IPS DF 19.7 (cell line): ENCODE measurements around the gene FFAR3.
A peak's percentile ranks its signal among the peaks of the same experiment; 100 is the strongest.
"Not testable (repeated sequence)": the region's sequence is repeated elsewhere in the genome, so short reads cannot be mapped to it uniquely, and the experiment has no call there.

Experiments
- DNase-seq: peaks from one replicate; pipeline ENCODE4 v3.0.0-alpha.2; 2013; ENCODE audit warnings: low read depth, low spot score

The FFAR3 gene

GRCh38 chr19:35350591-35350990 lies 7.7 kb upstream of the FFAR3 start:
- no peak for DNase-seq

- no peak for DNase-seq
Measured at GRCh38 chr19:35351411-35352176, 6.7 kb upstream of the FFAR3 start.

- DNase-seq, result no peak
Measured at GRCh38 chr19:35352177-35352447, 6.1 kb upstream of the FFAR3 start.

GRCh38 chr19:35352448-35353304 lies 5.6 kb upstream of the FFAR3 start:
- peak; percentile 40 for DNase-seq

- no peak for DNase-seq
Measured at GRCh38 chr19:35353635-35354034, 4.6 kb upstream of the FFAR3 start.

- no peak for DNase-seq
Measured at GRCh38 chr19:35354898-35355297, 3.4 kb upstream of the FFAR3 start.

- DNase-seq, result no peak
Measured at GRCh38 chr19:35355791-35356460, 2.3 kb upstream of the FFAR3 start.

GRCh38 chr19:35358834-35359233 lies 574 bp downstream of the FFAR3 start:
- DNase-seq, result not testable (repeated sequence)

- not testable (repeated sequence) for DNase-seq
Measured at GRCh38 chr19:35359395-35359794, 1.1 kb downstream of the FFAR3 start.

- DNase-seq, result not testable (repeated sequence)
Measured at GRCh38 chr19:35360081-35360480, 1.8 kb downstream of the FFAR3 start.

- no peak for DNase-seq
Measured at GRCh38 chr19:35360880-35361420, 2.7 kb downstream of the FFAR3 start.

- DNase-seq, result no peak
Measured at GRCh38 chr19:35362261-35363000, 4.2 kb downstream of the FFAR3 start.

- DNase-seq, result no peak
Measured at GRCh38 chr19:35363001-35363590, 4.8 kb downstream of the FFAR3 start.

- no peak for DNase-seq
Measured at GRCh38 chr19:35363711-35364425, 5.6 kb downstream of the FFAR3 start.

- DNase-seq, result no peak
Measured at GRCh38 chr19:35365303-35365702, 7.0 kb downstream of the FFAR3 start.

GRCh38 chr19:35368378-35368777 lies 10.1 kb downstream of the FFAR3 start:
- DNase-seq, result no peak

- no peak for DNase-seq
Measured at GRCh38 chr19:35369522-35369921, 11.3 kb downstream of the FFAR3 start.

GRCh38 chr19:35370722-35371121 lies 12.5 kb downstream of the FFAR3 start, which contains the start of gene GPR42:
Gene GPR42, plus strand, starts transcription at chr19:35371068. Its CDS starts 292 bp downstream, at chr19:35371360.
- DNase-seq, result no peak

GRCh38 chr19:35373492-35373891 lies 15.2 kb downstream of the FFAR3 start:
- DNase-seq, result no peak

- DNase-seq, result not testable (repeated sequence)
Measured at GRCh38 chr19:35374031-35374430, 15.8 kb downstream of the FFAR3 start.
